Activated CD4-positive, alpha-beta T cell treated with anti-CD3 and anti-CD28 coated beads, Interleukin-2, amount 50 U/mL, for 16 hours (primary cell): ENCODE measurements around the gene POMT2.
"Not testable (repeated sequence)": the region's sequence is repeated elsewhere in the genome, so short reads cannot be mapped to it uniquely, and the experiment has no call there.

Experiments used
- DNase-seq: peaks from one replicate; pipeline ENCODE4 v3.0.0-alpha.2; 2020

The POMT2 gene

DNA sequence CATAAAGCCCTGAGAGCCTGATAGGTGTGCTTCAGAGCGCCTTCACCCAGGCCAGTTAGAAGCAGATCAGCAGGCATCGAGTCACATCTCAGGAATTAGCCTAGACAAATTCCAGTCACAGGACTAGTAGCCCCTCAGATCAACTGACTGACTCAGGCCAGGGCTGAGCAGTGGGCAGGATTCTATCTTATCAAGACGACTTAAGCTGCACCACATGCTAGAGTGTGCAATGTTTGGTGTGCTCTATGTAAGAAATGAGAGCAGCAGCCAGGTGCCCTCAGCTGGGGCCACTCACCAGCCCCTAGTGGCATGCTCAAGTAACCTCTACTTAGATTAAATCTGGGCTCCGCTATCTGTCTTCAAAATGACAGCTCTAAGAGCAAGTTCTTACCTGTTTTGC, 30.0 kb downstream of the POMT2 start:
- no peak for DNase-seq

DNA sequence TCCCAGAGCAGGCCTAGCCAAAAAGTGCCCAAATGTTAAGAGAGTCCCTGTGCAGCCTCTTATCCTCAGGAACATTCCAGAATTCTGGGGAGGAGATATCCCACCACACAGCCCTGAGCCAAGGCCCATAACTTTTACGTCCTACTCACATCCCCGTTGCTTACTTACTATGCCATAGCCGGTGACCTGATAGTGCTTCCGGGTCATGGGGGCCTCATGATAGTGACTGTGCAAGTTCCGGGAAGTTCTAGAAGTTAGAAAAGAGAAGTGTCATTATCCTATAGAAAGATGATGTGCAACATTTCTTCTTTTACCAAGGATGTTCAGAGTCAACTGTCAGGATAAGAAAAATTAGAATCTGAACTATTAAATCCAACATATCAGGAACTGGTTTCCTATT, 34.1 kb downstream of the POMT2 start:
- no peak for DNase-seq

DNA sequence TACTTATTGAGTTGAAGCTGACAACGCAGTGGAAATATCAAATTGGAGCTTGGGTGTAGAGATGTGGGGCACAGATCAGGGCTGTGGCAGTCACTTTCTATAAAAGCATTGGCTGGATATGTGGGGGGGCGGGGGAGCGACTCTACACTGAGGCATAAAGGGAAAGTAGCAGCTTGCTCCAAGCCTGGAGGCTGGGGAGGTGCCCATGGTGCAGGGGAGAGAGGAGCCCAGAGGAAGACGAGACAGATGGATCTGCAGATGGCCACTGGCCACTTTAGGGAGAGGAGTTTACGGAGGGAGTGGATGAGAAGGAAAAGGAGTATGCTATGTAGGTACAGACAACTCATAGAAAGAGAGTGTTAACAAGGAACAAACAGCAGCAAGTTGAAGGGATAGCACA, 36.2 kb downstream of the POMT2 start:
- DNase-seq, result no peak

DNA sequence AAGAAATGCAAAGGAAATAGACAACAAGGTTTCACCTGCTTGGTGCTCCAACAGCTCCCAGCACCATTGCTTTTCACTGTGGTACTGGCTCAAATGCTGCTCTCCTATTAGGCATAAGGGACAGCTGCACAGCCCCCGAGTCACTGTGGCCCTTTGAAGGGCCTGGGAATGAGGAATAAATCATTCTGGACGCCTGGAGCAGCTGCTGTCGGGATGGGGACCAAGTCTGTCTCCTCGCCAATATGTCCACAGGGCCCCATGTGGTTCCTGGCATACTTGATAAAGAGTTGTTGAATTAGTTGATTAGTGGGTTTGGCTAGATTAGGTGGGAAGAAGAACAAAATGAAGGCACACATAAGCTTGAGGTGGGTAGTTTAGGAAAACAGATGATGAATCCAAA, 36.6 kb downstream of the POMT2 start:
- no peak for DNase-seq

DNA sequence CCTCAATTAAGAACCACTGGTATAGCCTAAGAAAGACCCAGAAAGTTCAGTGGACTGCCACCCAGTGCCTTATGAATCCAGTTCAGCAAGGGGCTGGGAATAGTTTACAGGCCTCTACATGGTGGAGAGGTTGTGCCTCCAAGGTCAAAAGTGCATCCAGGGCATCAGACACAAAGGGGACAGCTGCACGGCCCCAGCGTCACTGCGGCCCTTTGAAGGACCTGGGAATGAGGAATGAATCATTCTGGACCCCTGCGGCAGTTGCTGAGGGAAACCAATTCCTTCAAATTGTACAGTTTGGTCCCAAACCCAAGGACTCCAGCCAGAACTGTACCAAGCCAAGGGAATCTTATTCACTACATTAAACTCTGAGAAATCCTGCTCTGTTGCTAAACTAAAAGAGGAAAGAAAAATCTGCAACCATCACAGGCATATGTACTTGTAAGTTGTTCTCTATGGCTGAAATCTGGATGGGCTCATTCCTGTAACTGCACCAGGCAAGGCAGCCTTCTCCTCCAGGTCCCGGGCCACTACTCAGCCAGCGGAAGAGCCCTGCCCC, 38.8 kb downstream of the POMT2 start:
- DNase-seq, result no peak

DNA sequence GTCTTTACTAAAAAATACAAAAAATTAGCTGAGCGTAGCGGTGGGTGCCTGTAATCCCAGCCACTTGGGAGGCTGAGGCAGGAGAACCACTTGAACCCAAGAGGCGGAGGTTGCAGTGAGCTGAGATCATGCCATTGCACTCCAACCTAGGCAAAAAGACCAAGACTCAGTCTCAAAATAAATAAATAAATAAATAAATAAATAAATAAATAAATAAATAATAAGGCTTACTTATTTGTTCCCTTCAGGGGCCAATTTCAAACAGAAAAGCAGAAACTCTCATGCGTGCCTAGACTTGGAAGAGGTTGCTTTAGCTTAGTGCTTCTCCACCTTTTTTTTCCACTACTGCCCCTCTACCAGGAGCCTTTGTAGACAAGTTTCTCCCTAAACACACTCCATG, 39.8 kb downstream of the POMT2 start:
- DNase-seq, result not testable (repeated sequence)

DNA sequence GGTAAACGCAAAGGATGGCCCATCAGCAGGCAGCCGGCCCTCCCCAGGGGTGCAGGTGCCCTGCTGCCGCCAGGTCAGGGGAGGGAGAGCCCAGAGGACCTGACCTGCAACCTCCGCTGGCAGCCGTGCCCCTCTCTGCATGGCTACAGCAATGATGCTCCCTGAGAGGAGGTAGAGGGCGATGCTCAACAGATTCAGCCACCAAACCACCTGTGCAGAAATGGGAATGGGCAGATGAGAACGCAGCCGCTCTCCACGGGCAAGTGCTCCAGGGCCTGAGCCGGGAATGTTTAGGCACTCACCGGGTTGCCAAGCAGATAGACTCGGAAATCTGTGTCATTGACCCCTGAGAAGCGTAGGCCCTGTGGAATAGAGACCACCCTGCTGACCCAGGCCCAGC, 41.0 kb downstream of the POMT2 start:
- no peak for DNase-seq

DNA sequence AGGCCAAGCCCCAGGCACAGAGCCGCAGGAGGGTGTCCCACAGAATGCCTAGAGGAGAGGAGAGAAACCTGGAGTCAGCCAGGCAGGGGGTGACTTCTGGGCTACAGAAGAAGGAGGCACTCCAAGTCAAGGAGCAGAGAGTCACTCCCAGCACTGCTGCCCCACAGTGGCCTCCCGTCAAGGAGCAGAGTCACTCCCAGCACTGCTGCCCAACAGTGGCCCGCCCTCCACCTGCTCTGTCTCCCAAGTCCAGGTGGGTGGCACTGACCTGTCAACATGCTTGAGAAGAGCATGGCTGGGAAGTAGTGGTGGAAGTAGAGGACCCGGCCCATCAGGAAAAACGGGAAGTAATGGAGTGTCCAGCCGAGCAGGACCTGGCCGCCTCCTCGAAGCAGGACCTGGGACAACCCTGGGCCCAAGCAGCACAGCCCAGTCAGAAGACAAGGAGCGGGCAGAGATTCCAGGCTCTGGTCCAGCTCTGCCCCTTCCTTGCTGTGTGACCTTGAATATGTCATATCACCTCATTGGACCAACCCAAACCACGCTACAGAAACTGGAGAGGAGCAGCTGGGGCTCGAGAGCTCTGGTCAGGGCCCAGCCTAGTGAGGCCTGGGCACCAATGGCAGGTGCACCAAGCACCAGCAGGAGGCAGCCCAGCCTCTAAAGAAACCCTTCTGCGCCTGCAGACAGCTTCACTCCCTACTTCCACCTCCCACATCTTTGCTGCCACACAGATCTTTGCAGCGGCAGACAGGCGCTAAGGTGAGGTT, 42.0 kb downstream of the POMT2 start:
- no peak for DNase-seq

DNA sequence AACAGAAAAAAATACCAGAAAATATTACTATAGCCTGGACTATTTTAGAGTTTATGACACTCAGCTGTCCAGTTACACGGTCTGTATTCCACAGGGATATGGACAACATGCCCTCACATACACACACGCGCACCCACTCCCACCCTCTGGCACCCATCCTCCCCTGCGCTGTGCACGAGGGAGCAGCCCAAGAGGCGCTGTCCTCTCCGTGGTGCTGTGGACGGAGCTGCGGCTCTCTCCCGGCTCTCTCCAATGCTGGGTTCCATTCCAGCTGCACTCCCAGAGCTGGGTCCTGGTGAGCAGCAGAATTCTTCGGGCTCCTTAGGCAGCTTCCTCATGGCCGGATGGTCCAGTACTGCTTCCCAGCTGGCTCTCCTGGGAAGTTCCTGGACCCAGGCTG, 43.7 kb downstream of the POMT2 start:
- DNase-seq, result no peak

DNA sequence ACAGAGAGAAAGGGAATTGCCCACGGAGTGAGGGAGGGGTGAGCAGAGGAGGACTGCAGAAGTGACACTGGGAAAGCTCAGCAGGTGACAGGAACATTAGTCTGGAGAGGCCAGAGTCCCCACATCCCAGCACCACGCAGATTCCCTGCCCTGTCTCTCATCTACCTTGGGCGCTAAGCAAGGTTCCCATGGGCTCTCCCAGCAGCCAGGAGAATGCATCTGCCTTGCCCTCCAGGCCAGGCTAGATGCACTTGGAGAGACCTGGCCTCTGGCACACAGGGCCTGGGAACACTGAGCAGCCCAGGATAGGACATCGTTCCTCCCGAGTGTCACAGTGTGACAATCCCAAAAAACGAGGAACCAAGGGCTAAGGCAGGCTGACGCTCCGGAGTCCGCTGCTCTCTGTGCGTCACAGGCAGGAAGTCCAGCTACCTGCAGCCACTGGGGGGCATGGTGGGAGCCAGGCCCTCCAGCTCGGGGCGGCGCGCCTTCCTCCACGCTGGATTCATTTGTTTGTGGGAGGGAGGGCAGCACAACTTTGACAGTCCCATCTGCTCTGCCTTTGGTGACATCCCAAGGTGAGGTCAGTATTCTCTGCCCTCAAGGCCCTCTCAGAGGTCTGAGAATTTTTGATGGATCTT, 44.3 kb downstream of the POMT2 start:
- no peak for DNase-seq

DNA sequence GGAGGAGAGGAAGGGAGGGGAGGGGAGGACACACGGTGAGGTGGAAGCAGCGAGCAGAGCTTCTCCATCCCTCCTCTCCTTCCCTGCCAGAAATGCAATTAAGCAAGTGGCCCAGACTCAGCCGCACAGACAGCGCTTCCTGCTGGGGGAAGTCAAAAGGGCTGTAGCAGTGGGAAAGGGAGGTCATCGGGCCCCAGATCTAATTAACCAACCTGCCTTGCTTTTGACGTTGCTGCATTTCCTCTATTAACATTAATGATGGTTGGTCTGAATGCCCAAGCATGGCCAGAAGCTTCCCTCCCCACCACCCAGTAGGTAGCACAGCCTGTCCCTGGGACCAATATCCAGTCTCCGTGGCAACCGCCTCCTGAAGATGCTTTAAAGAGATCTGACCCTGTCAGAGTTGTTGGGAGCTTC, 45.1 kb downstream of the POMT2 start:
- DNase-seq, result no peak

DNA sequence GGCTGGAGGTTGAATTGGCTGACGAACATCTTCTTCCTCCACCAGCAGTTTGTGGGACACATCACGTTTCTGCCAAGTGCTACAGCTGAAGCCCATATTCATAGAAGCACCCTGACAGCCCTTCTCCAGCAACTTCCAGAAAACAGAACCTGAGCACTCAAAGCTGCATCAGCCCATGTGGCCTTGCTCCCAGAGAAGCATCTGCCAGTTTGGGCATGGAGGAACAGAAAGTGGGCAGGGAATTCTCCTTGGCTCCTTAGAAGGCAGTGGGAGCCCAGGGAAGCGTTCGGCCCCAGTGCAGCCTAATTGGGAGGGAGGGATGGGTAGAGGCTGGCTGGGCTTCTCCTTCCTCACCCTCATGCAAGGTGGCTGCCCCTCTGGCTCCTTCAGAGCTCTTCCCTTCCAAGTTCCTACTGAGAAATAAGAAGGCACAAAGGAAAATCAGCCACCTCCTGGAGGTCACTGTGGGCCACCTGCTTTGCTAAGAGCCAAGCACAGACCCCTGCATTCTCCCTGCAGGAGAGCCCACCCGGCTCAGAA, 45.6 kb downstream of the POMT2 start:
- no peak for DNase-seq

DNA sequence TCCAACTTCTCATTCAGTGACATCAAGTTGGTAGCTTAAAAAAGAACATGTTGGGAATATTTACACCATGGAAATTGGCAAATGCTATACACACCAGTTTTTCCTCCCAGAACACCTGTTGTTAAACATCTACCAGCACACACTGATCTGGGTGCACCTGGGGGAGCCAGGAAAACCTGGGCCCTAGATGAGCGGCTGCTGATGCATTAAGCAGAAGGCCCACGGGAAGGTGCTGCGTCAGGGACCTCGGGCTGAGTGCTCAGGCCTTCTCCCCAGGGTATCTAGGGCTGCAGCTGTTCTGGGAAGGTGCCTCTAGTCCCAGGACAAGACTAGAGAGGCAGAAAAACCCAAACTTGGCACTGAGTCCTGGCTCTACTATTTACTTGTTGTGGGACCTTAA, 46.9 kb downstream of the POMT2 start:
- no peak for DNase-seq

DNA sequence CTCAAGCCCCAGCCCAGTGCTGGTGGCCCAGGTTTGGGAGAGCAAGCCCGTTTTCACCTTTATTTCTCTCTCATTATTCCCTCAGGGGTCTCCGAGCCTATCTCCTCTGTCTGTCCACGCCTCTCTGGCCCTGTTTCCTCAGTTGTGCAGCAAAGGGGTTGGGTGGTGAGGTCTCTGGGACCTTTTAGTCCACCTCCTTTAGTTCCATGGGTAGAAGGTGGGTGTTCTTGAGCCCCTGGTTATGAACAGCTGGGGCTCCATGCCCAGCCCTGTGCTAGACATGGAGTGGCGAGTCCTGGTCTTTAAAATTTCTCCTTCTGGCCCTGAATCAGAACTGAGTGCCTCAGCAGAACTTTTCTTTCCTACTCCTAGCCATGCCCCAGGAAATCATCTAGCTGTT, 48.4 kb downstream of the POMT2 start:
- DNase-seq, result no peak

DNA sequence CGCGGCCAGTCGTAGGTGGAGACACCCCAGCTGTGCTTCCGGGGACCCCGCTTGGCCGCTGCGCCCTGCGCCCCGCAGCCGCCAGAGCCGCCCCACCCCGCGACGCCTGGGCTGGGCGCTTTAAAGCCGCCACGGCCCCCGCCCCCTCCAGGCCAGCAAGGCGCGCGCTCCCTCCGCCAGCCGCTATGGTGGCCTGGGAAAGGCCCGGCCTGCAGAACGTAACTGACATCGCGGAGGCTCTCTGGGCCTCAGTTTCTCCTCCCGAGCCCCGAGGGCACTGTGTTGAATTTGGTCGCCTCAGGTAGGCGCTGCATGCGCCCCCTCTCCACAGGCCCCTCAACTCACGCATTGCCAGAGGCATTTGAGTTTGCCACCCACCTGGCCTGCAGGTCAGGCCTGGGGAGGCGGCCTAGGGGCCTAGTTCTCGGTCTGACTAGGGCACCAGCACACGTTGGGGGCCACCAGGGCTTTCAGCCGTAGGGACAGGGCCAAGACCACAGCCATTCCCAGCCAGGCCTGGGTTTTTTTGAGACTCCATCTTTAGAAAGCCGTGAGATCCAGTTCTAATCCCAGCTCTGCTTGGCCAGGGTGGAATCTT, 49.5 kb downstream of the POMT2 start, which contains the start of gene NGB:
TSS of gene NGB (minus strand) at position 94 of the 598 bp plus-strand sequence. CDS start 269 bp downstream, outside the sequence.
- no peak for DNase-seq

DNA sequence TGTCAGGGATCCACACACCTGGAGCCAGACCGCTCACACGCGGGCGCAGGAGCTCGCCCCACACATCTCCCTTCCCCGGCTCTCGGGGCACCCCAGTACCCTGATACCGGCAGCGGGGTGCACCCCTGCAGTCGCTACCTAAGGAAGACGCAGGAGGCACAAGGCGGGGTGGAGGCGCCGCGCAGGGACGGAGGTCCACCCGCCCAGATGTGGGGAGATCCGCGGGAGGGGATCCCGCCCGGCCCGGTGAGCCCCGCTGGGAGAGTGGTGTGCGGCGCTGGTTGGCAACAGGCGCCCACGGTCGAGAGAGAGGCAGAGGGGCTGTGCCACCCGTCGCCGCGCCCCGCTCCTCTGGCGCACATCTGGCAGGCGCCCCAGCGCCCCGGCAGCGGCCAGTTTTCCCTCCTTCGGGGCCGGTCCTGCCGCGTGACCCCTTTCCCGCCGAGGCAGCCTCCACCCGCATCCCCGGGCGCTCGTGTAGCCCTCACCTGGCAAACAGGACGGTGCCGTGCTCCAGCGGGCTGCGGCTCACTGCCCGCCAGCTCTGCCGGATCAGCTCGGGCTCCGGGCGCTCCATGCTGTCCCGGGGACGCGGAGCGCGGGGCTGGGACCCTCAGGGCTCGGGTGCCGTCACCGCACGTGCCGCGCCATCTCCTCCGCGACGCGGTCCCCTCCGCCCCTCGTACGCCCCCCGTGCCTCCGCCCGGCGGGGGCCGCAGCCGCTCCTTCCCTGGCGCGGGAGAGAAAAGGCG, 50.1 kb downstream of the POMT2 start:
- DNase-seq, result no peak

DNA sequence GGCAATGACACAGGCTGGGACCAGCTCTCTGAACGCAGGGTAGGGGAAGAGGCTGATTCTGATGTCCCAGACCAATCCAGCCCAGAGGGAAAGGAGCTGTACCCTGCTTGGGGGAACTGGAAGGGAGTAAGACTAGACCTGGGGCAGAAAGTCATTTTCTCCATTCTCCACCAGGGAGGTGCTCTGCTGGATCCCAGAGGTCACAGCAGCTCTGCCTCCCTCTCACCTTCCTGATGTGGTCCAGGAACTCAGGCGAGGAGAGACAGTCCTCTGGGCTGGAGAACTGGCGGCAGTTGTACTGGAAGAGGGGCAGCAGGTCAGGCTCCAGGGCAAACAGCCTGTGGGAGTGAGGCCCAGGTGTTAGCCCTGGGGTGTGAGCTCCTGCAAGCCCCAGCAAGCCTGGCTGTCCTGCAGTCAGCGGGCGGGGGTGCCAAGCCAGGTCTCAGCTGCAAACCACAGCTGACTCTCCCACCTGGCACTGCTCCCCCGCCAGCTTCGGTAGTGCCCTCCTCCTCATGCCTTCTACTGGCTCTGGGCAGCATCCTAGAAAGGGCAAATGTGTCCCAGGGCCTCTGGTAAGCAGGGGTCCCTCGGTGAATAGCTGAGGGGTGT, 51.6 kb downstream of the POMT2 start:
- DNase-seq, result no peak

DNA sequence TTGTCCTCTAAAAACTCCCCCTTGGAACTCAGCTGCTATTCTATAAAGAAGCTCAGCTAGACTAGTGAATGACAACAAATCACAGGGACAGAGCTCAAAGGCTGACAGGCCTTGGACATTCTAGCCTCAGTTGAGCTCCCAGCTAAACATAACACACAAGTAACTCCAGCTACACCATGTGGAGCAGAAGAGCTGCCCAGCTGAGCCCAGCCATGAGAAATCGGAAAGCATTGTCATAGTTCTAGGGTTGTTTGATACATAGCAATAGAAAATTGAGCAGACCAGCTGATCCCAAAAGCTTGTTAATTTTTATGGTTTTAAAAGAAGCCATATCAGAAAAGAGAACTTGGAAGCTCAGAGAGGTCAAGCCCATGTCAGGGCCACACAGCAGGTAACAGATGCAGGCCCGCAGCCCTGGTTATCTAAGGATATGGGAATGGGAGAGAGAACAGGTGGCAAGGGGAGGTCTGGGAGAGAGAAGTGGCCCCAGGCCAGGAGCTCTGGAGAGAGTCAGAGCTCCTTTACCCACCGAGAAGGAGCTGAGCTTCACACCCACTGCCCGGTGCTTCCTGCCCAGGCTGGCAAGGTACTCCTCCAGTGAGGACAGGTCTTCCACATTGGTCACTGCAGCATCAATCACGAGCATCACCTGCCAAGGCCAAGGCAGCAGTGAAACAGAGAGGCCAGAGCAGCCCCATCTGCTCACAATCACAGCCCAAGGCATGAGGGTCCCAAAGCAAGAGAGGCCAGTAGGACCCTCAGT, 52.6 kb downstream of the POMT2 start:
- no peak for DNase-seq

DNA sequence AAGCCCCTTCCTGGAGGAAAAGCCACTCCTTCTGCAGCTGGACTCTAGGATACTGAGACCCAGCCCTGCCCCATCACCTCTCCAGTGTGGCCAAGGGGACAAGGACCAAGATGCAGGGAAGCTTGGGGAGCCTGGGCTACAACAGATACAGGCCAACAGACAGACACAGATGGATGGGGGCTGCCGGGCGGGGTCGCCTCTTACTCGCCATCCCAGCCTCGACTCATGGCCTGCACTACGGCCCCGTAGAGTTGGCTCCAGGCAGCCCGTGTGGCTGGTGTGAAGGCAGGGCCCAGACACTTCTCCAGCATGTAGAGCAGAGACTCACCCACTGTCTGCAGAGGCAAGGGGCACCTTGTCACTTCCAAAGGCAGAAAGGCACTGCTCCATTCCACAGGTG, 54.3 kb downstream of the POMT2 start:
- no peak for DNase-seq

DNA sequence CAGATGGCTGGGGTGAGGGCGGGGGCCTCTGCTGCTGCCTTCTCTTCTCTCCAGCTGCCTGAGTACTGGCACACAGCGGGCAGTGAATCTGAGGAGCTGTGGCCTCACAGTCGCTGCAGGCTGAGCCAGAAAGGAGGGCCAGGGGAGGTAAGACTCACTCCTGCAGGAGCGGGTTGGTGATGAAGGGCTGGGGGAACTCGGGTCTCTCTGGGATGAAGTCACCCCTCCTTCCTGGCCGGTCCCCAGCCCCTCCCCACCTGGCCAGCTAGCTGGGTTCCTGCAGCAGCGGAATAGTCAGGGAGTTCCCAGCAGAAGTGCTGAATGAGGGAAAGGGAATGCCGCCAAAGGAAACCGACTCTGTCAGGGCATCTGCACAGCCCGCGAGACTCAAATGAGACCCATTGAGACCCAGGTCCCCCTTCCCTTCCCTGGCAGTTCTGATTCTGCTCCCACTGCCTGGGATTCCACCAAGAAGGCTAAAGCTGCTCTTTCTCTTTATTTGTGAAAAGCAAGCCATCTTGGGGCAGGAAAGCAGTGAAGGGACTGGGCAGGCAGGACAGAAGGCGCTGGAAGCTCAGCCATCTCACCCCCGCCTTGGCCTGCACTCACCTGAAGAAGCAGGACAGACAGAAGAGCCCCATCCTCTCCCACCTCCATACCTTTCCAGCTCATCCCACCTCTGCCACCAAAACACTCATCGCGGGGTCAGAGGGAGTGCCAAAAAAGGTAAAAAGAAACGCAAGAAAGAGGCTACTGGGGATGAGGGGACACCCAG, 54.9 kb downstream of the POMT2 start:
- no peak for DNase-seq

DNA sequence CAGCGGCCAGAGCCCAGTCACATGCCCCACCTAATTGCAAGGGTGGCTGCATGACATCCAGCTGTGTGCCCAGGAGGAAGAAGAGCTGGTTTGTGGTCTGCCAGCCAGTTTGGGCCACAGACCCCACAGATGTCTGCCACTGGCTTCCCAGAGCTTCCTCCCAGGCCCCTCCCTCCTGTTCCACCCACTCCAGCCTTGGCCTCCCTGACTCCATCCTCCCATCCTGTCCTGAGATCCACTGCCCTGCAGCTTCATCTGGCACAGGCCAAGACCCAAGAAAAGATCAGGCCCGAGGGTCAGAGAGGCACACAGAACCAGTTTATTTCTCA, 55.5 kb downstream of the POMT2 start:
- DNase-seq, result no peak
